ENCODE results near the gene STXBP6.

The STXBP6 gene

DNA sequence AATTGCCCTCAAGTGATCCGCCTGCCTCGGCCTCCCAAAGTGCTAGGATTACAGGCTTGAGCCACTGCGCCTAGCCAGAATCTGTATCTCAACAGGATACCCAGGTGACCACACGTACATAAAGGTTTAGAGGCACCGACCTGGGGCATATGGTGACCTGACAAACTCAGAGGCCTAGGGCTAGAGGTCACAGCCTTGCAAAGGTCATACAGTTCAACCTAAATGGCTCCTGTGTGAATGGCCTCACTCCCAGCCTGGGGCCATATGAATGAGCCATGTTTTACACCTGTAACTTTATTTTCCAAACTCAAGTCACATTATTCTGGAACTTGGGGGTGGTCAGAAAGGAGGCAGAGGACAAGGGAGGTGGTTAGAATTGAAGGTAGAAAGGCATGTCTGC, 10.0 kb downstream of the STXBP6 start:
- H3K27ac ChIP-seq (ENCODE audit: extremely low read depth, low read depth, low read length): no peak overlapping the region
- peaks cover 17% of the 10 kb centered on the region for H3K4me1 ChIP-seq (ENCODE audit: control insufficient read depth, insufficient read depth, low read length)
- ChIA-PET CTCF (interaction anchor here (0.5 kb wide), 1 partner anchor 219 kb away, joined by 3 read pairs; no protein-coding TSS in a partner anchor), POLR2A (no interaction called here)
- no peaks in the 10 kb centered on the region for H3K9me3 ChIP-seq (ENCODE audit: control insufficient read depth, insufficient read depth, low read depth, low read length)
- H3K36me3 ChIP-seq (ENCODE audit: control insufficient read depth in 2 of 2, insufficient read depth in 1 of 2, low read length in 2 of 2): no peaks in the 10 kb centered on the region; a peak in 1 of 3 replicates
- TF ChIP-seq HOXD13 (CRISPR knock-in tag; IDR thresholded peaks at IDR 0.05; ENCODE audit: borderline replicate concordance) (no peak), ZNF37A (tag by site-specific recombination; IDR thresholded peaks at IDR 0.05) (no peak), ZEB2 (tag by site-specific recombination; IDR thresholded peaks at IDR 0.05) (no peak), ZNF596 (tag by site-specific recombination; IDR thresholded peaks at IDR 0.05) (no peak), ZNF211 (tag by site-specific recombination; IDR thresholded peaks at IDR 0.05; ENCODE audit: low read depth) (no peak), ZNF2 (tag by site-specific recombination; IDR thresholded peaks at IDR 0.05) (no peak), RBAK (tag by site-specific recombination; IDR thresholded peaks at IDR 0.05) (no peak), ZNF639 (tag by site-specific recombination; IDR thresholded peaks at IDR 0.05) (no peak), ZNF777 (tag by site-specific recombination; IDR thresholded peaks at IDR 0.05; ENCODE audit: borderline replicate concordance) (no peak), ZNF571 (tag by site-specific recombination; IDR thresholded peaks at IDR 0.05) (no peak), ZNF169 (tag by site-specific recombination; IDR thresholded peaks at IDR 0.05) (no peak), ZFP69B (tag by site-specific recombination; IDR thresholded peaks at IDR 0.05) (no peak), ZNF140 (tag by site-specific recombination; IDR thresholded peaks at IDR 0.05) (no peak), PRDM4 (tag by site-specific recombination; IDR thresholded peaks at IDR 0.05) (no peak), SETDB1 (IDR thresholded peaks at IDR 0.05; ENCODE audit: insufficient read length, low read length) (no peak)
- no peak overlapping the region for H3K4me3 ChIP-seq (ENCODE audit: low read depth, low read length)

DNA sequence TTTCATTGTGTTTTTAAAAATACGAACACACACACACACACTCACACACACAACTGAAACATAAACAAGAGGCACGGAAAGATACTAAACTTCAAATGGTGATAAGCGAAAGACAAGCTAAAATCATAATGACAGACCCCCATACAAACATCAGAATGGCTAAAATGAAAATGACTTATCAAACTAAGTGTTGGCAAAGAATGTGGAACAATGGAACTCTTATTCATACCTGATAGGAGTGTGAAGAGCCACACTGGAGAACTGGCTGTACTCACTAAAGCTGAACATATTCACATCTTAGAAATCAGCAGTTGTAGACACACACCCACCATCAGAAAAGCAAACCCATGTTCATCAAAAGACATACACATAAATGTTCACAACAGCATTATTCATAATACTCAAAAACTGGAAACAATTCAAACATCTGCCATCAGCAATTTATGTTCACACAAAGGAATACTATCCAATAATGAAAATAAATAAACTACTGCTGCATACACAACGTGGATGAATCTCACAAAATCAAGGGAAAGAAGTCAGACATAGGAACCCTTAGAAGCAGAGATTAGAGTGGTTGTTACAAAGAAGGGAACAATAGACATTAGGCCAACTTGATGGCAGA, 11.8 kb downstream of the STXBP6 start:
- ChIA-PET POLR2A (no interaction called here), CTCF (interaction anchor here (1.0 to 1.7 kb wide), 5 partner anchors 12 to 235 kb away, joined by 3 to 6 read pairs (median 3); partner anchors contain the start of gene STXBP6)
- H3K4me1 ChIP-seq (ENCODE audit: control insufficient read depth, insufficient read depth, low read length): peaks cover 17% of the 10 kb centered on the region
- TF ChIP-seq ZNF132 (tag by site-specific recombination; IDR thresholded peaks at IDR 0.05; ENCODE audit: borderline replicate concordance) (no peak), ZNF184 (tag by site-specific recombination; IDR thresholded peaks at IDR 0.05) (peak; percentile 77)
- no peaks in the 10 kb centered on the region; a peak in 1 of 3 replicates for H3K36me3 ChIP-seq (ENCODE audit: control insufficient read depth in 2 of 2, insufficient read depth in 1 of 2, low read length in 2 of 2)
- H3K4me3 ChIP-seq (ENCODE audit: low read depth, low read length): no peak overlapping the region
- no peak overlapping the region for H3K27ac ChIP-seq (ENCODE audit: extremely low read depth, low read depth, low read length)
- H3K9me3 ChIP-seq (ENCODE audit: control insufficient read depth, insufficient read depth, low read depth, low read length): no peaks in the 10 kb centered on the region

DNA sequence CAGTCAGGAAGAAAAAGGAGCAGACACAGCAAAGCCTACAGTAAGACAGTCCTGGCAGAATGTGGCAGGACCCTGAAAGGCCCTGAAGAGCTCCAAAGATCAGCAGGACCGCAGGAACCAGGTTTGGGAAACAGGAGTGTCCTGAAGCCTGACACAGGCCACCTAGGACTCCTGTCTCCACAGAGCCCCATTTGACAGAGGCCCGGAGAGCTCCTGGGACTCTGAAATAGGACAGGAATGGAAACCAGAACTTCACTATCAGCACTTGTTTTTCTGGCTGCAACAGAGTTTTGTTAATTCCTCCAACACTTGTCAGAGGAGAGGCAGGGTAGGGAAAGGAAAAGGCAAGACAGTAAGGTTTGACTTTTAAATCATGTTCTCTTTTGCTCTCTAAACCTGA, 12.9 kb downstream of the STXBP6 start:
- ChIA-PET POLR2A (no interaction called here), CTCF (interaction anchor here (1.4 kb wide), 1 partner anchor 231 kb away, joined by 7 read pairs; no protein-coding TSS in a partner anchor)
- no peak overlapping the region for H3K4me3 ChIP-seq (ENCODE audit: low read depth, low read length)
- peaks cover 8% of the 10 kb centered on the region for H3K4me1 ChIP-seq (ENCODE audit: control insufficient read depth, insufficient read depth, low read length)
- H3K27ac ChIP-seq (ENCODE audit: extremely low read depth, low read depth, low read length): no peak overlapping the region
- H3K9me3 ChIP-seq (ENCODE audit: control insufficient read depth, insufficient read depth, low read depth, low read length): no peaks in the 10 kb centered on the region
- no peaks in the 10 kb centered on the region; a peak in 1 of 3 replicates for H3K36me3 ChIP-seq (ENCODE audit: control insufficient read depth in 2 of 2, insufficient read depth in 1 of 2, low read length in 2 of 2)
- no peak for TF ChIP-seq ZNF114 (tag by site-specific recombination; IDR thresholded peaks at IDR 0.05)
- TF ChIP-seq ZNF324 (tag by site-specific recombination; IDR thresholded peaks at IDR 0.05): no peak
- no peak for TF ChIP-seq ZFP37 (tag by site-specific recombination; IDR thresholded peaks at IDR 0.05)
- TF ChIP-seq ZNF335 (tag by site-specific recombination; conservative IDR thresholded peaks at IDR 0.05): no peak
- no peak for TF ChIP-seq ZNF274 (IDR thresholded peaks at IDR 0.05; ENCODE audit: low read length)
- no peak for TF ChIP-seq ZNF274 (tag by site-specific recombination; IDR thresholded peaks at IDR 0.05; ENCODE audit: borderline replicate concordance)

Measured in HEK293 (cell line).